Spleen (tissue), 7 donors: Measurements from ENCODE around the gene UPK3A.
"Not testable (repeated sequence)": the region's sequence is repeated elsewhere in the genome, so short reads cannot be mapped to it uniquely, and the experiment has no call there.

Source experiments
- CTCF ChIP-seq, 11 experiments: fragments of 200-600 bp in 7 of 11; fragments of 450-650 bp in 4 of 11; sonication (generic) in 4 of 11; IDR thresholded peaks in 8 of 11; conservative IDR thresholded peaks in 3 of 11; 1 replicate in 7 of 11; 2 replicates in 4 of 11; pipeline versions ENCODE4 v1.4.0 to v1.8.0; 2016 to 2021; ENCODE audit warnings: antibody characterized with exemption in 11 of 11, inconsistent platforms in 4 of 11, mild to moderate bottlenecking in 1 of 11
- POLR2A ChIP-seq, 3 donors: fragments of 450-650 bp; IDR thresholded peaks; one replicate each; pipeline ENCODE4 v1.5.1; 2017; ENCODE audit warnings: antibody characterized with exemption in 3 of 3, mild to moderate bottlenecking in 1 of 3
- donor health status: DM: no; HTN: no; CAD: no; lungs with moderate emphysema.
- donor health status: DM: no; HTN: no; CAD: no.
- donor health status: DM: no; HTN: no; CAD: no.

GRCh38 chr22:45260395-45260759, 24.4 kb upstream of the UPK3A start:
- not testable (repeated sequence) for TF ChIP-seq POLR2A (IDR thresholded peaks at IDR 0.05); CTCF (IDR thresholded peaks at IDR 0.05 in 8 of 11, conservative IDR thresholded peaks at IDR 0.05 in 3 of 11)
